IPS-20b (cell line): ENCODE data around the gene FLRT1.

Experiments used
- H3K27ac ChIP-seq: one replicate; pipeline ENCODE4 v1.5.1; 2013; ENCODE audit warnings: low read length
- H3K27me3 ChIP-seq: 2 replicates; pipeline ENCODE4 v1.6.1; 2013; ENCODE audit warnings: mild to moderate bottlenecking, low read length, inconsistent platforms; ENCODE audit not compliant: insufficient read depth
- H3K36me3 ChIP-seq: 2 replicates; pipeline ENCODE4 v1.6.1; 2013; ENCODE audit warnings: low read depth, mild to moderate bottlenecking, inconsistent platforms, low read length, moderate library complexity; ENCODE audit not compliant: insufficient read depth
- H3K4me1 ChIP-seq: 2 replicates; pipeline ENCODE4 v1.6.1; 2013; ENCODE audit warnings: mild to moderate bottlenecking, control low read depth, inconsistent platforms, low read length, moderate library complexity; ENCODE audit not compliant: insufficient read depth
- H3K4me3 ChIP-seq: 2 replicates; pipeline ENCODE4 v1.5.1; 2013; ENCODE audit warnings: mild to moderate bottlenecking, low read length, inconsistent platforms
- H3K9ac ChIP-seq: 2 replicates; pipeline ENCODE4 v1.6.1; 2013; ENCODE audit warnings: low read depth, mild to moderate bottlenecking, inconsistent platforms, low read length, moderate library complexity
- H3K9me3 ChIP-seq: 2 replicates; pipeline ENCODE4 v1.6.1; 2013; ENCODE audit warnings: mild to moderate bottlenecking, low read depth, low read length, inconsistent platforms; ENCODE audit not compliant: insufficient read depth

The FLRT1 gene

GRCh38 chr11:64035576-64035975 lies at the start of gene FLRT1:
Gene FLRT1, plus strand, starts transcription at chr11:64035931. Its CDS starts 80,337 bp downstream, at chr11:64116268.
- Histone ChIP-seq H3K9ac (no peak within 1 kb of the TSS), H3K27me3 (peaks cover 97% of the 10 kb centered on the region), H3K9me3 (no peaks in the 10 kb centered on the region)

GRCh38 chr11:63986156-63986931 lies 49.4 kb upstream of the FLRT1 start, which contains the start of gene OTUB1:
Gene OTUB1, plus strand, starts transcription at chr11:63986438. Its CDS starts 19 bp downstream, at chr11:63986457.
- Histone ChIP-seq H3K27me3 (no peaks in the 10 kb centered on the region), H3K9ac (peak within 1 kb of the TSS; percentile 96), H3K4me3 (peak within 1 kb of the TSS; percentile 75), H3K4me1 (peaks cover 12% of the 10 kb centered on the region), H3K9me3 (no peaks in the 10 kb centered on the region), H3K27ac (peak within 1 kb of the TSS; percentile 97), H3K36me3 (peaks cover 36% of the 10 kb centered on the region)

More at GRCh38 chr11:64035576-64035975, at the start of gene FLRT1:
- Histone ChIP-seq H3K27ac (no peak within 1 kb of the TSS), H3K4me1 (no peaks in the 10 kb centered on the region; the same call in 1 of the 2 replicates), H3K36me3 (no peaks in the 10 kb centered on the region), H3K4me3 (peak within 1 kb of the TSS; percentile 45; the same call in 1 of the 2 replicates)

GRCh38 chr11:63986932-63987513 lies 48.7 kb upstream of the FLRT1 start:
- Histone ChIP-seq H3K9ac (peak overlapping the region; percentile 96; the same call in 1 of the 2 replicates), H3K4me3 (peak overlapping the region; percentile 75), H3K9me3 (no peaks in the 10 kb centered on the region), H3K4me1 (peaks cover 12% of the 10 kb centered on the region), H3K27me3 (no peaks in the 10 kb centered on the region), H3K27ac (peak overlapping the region; percentile 97), H3K36me3 (peaks cover 42% of the 10 kb centered on the region)

- Histone ChIP-seq H3K4me1 (peaks cover 8% of the 10 kb centered on the region), H3K9ac (no peak overlapping the region), H3K4me3 (no peak overlapping the region), H3K27ac (no peak overlapping the region), H3K36me3 (peaks cover 81% of the 10 kb centered on the region), H3K9me3 (no peaks in the 10 kb centered on the region), H3K27me3 (no peaks in the 10 kb centered on the region)
Observed at GRCh38 chr11:63991558-63991957, 44.2 kb upstream of the FLRT1 start.

- Histone ChIP-seq H3K27ac (no peak overlapping the region), H3K4me1 (peaks cover 4% of the 10 kb centered on the region; the same call in 1 of the 2 replicates), H3K9me3 (no peaks in the 10 kb centered on the region), H3K4me3 (no peak overlapping the region), H3K36me3 (peaks cover 85% of the 10 kb centered on the region), H3K9ac (no peak overlapping the region), H3K27me3 (no peaks in the 10 kb centered on the region)
Observed at GRCh38 chr11:63993100-63993499, 42.6 kb upstream of the FLRT1 start.

GRCh38 chr11:63993993-63994392 lies 41.7 kb upstream of the FLRT1 start:
- H3K4me3 ChIP-seq: no peak overlapping the region
- no peak overlapping the region for H3K9ac ChIP-seq
- H3K4me1 ChIP-seq: peaks cover 5% of the 10 kb centered on the region; the same call in 1 of the 2 replicates
- no peaks in the 10 kb centered on the region for H3K9me3 ChIP-seq
- peaks cover 77% of the 10 kb centered on the region for H3K36me3 ChIP-seq
- H3K27ac ChIP-seq: no peak overlapping the region
- H3K27me3 ChIP-seq: no peaks in the 10 kb centered on the region

- no peak overlapping the region for H3K9ac ChIP-seq
- peaks cover 19% of the 10 kb centered on the region for H3K27me3 ChIP-seq
- no peaks in the 10 kb centered on the region for H3K9me3 ChIP-seq
- no peak overlapping the region for H3K27ac ChIP-seq
- peaks cover 5% of the 10 kb centered on the region; the same call in 1 of the 2 replicates for H3K4me1 ChIP-seq
- peaks cover 57% of the 10 kb centered on the region for H3K36me3 ChIP-seq
- H3K4me3 ChIP-seq: no peak overlapping the region
Observed at GRCh38 chr11:63996512-63996911, 39.2 kb upstream of the FLRT1 start.

GRCh38 chr11:63997104-63997700 lies 38.5 kb upstream of the FLRT1 start:
- Histone ChIP-seq H3K9ac (no peak overlapping the region), H3K27ac (no peak overlapping the region), H3K27me3 (peaks cover 26% of the 10 kb centered on the region), H3K4me1 (peaks cover 5% of the 10 kb centered on the region; the same call in 1 of the 2 replicates), H3K36me3 (peaks cover 52% of the 10 kb centered on the region), H3K9me3 (no peaks in the 10 kb centered on the region), H3K4me3 (no peak overlapping the region)

GRCh38 chr11:63997801-63998337 lies 37.9 kb upstream of the FLRT1 start:
- Histone ChIP-seq H3K27ac (no peak overlapping the region), H3K36me3 (peaks cover 50% of the 10 kb centered on the region), H3K9me3 (no peaks in the 10 kb centered on the region), H3K4me1 (peaks cover 5% of the 10 kb centered on the region; the same call in 1 of the 2 replicates), H3K27me3 (peaks cover 32% of the 10 kb centered on the region), H3K4me3 (peak overlapping the region; percentile 58; the same call in 1 of the 2 replicates), H3K9ac (no peak overlapping the region)

GRCh38 chr11:63998558-63999348 lies 37.0 kb upstream of the FLRT1 start:
- H3K27me3 ChIP-seq: peaks cover 41% of the 10 kb centered on the region
- peaks cover 5% of the 10 kb centered on the region; the same call in 1 of the 2 replicates for H3K4me1 ChIP-seq
- H3K27ac ChIP-seq: no peak overlapping the region
- peak overlapping the region; percentile 58; the same call in 1 of the 2 replicates for H3K4me3 ChIP-seq
- no peaks in the 10 kb centered on the region for H3K9me3 ChIP-seq
- H3K36me3 ChIP-seq: peaks cover 41% of the 10 kb centered on the region
- peak overlapping the region; percentile 41; the same call in 1 of the 2 replicates for H3K9ac ChIP-seq
